Stomach (tissue), 9 donors: ENCODE data around the gene CHD3. TPM values are rescaled to one million over a fixed set of nuclear protein-coding genes. Genes with fewer than 3 reads are reported as not detected.

ENCODE experiments used
- DNase-seq, 2 donors: peaks; one replicate each; pipeline versions ENCODE4 v3.0.0 to v3.0.0-alpha.2; 2013 to 2019
- H3K27ac ChIP-seq, 5 donors: fragments of 200-600 bp in 4 of 5; sonication (generic) in 4 of 5; one replicate each; pipeline ENCODE4 v1.5.1; 2013 to 2019; ENCODE audit warnings: mild to moderate bottlenecking in 1 of 5, moderate library complexity in 1 of 5
- H3K27me3 ChIP-seq, 3 donors: fragments of 200-600 bp; sonication (generic); one replicate each; pipeline ENCODE4 v1.5.1; 2017 to 2019; ENCODE audit warnings: mixed run types in 1 of 3
- H3K36me3 ChIP-seq, 4 donors: fragments of 200-600 bp; sonication (generic); 1 replicate in 3 of 4; 2 replicates in 1 of 4; pipeline ENCODE4 v1.5.1; 2016 to 2019
- H3K4me1 ChIP-seq, 4 donors: fragments of 200-600 bp; sonication (generic); one replicate each; pipeline ENCODE4 v1.5.1; 2016 to 2019
- H3K4me3 ChIP-seq, 4 donors: fragments of 200-600 bp; sonication (generic) in 3 of 4; one replicate each; pipeline ENCODE4 v1.5.1; 2016 to 2019; ENCODE audit warnings: mild to moderate bottlenecking in 1 of 4
- H3K9me3 ChIP-seq, 4 donors: fragments of 200-600 bp; sonication (generic); one replicate each; pipeline ENCODE4 v1.5.1; 2016 to 2019
- CTCF ChIP-seq, 7 experiments: fragments of 450-650 bp in 4 of 7; fragments of 200-600 bp in 3 of 7; sonication (generic) in 3 of 7; IDR thresholded peaks; one replicate each; pipeline ENCODE4 v1.5.1; 2016 to 2019; ENCODE audit warnings: antibody characterized with exemption in 7 of 7, control low read depth in 2 of 7, mild to moderate bottlenecking in 1 of 7
- EP300 ChIP-seq: sonication (generic); formaldehyde crosslinking; IDR thresholded peaks from one replicate; pipeline ENCODE4 v1.6.1; 2017; ENCODE audit warnings: antibody characterized with exemption
- POLR2A ChIP-seq, 4 donors: fragments of 450-650 bp; IDR thresholded peaks; one replicate each; pipeline ENCODE4 v1.6.1; 2016; ENCODE audit warnings: antibody characterized with exemption in 4 of 4, control low read depth in 2 of 4, mild to moderate bottlenecking in 1 of 4, moderate library complexity in 1 of 4
- POLR2AphosphoS5 ChIP-seq, 3 donors: sonication (generic); formaldehyde crosslinking; IDR thresholded peaks; one replicate each; pipeline ENCODE4 v1.6.1; 2016; ENCODE audit warnings: antibody characterized with exemption in 3 of 3
- WGBS, 5 donors: extraction: QIAGEN DNeasy Blood & Tissue Kit in 3 of 5; methylation state at CpG; one replicate each; pipeline versions ENCODE4 v1.1.5 to v1.1.7; 2013 to 2018; 5-methylcytosine and 5-hydroxymethylcytosine counted together
- intact Hi-C: fragments of 100-400 bp; cut with DNase I; formaldehyde crosslinking; loops from one replicate; pipeline ENCODE4 v1.15.1; 2023; ENCODE audit warnings: low total_unique reads
- polyA plus RNA-seq, 3 donors: library from polyadenylated mRNA; stranded (reverse); fragments of 200-250 nt; gene quantifications; one replicate each; pipeline ENCODE4 v1.2.3, GENCODE V29; 2013
- total RNA-seq, 5 donors: library from RNA; depleted of rRNA; stranded (reverse); fragments of >200 nt; gene quantifications; one replicate each; pipeline versions ENCODE4 v1.1.0 to v1.2.3, GENCODE V29; 2014 to 2016
- donor health status: healthy with polysubstance abuse.
- donor health status: Bipolar disorder and iron deficiency.
- donor health status: healthy.

The CHD3 gene
- total and polyA plus RNA-seq, 8 donors, result 43.0 to 190 (median 64.9) TPM

DNA sequence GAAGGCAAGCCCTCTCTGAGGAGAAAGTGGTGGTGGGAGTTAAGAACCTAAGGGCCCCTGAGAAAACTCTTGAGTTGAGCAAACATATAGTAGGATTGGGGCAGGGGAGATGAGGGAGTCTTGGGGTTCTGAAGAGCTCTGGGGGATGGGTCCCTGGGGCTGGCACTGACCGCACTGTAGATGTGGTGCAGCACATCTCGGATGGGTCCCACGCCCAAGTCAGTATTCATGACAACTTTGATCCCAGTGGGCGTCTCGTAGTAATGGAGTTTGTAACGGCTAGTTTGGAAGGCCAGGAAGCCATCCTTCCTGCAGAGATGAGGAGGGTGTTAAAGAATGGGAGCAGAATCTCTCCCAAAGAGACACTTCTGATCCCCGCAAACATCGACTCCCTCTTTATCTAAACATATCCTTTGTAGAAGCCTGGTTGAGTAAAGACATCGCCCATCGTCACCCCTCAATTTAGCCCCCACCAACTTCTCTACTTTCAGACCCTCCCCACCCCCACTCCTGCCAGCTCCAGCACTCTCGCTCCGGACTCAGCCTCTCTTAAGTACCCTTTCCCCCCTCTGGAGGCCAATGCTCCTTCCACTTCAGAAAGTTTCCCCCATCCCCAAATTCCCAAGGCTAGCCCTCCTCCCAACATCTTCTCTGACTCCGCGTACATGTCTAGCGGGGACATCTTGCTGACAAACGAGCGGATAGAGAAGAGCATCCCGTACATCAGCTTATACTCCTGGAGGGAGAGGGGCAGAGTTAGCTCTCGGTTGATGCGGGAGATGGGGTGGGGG lies 42.4 kb downstream of the CHD3 start:
- intact Hi-C loops, result no loop called here
- peak in 1 of 2 donors; percentile 30 for DNase-seq
- Histone ChIP-seq H3K27me3 (peaks cover 0 to 5% (median 0%) of the 10 kb centered on the region in 3 donors), H3K27ac (peak overlapping the region in 4 of 5 donors; percentile 81 to 88 (median 87)), H3K9me3 (no peaks in the 10 kb centered on the region), H3K4me3 (peak overlapping the region; percentile 62 to 84 (median 72)), H3K36me3 (peaks cover 0 to 43% (median 17%) of the 10 kb centered on the region in 4 donors), H3K4me1 (peaks cover 11 to 50% (median 42%) of the 10 kb centered on the region in 4 donors)
- no peak for TF ChIP-seq CTCF (IDR thresholded peaks at IDR 0.05)
- TF ChIP-seq POLR2A (IDR thresholded peaks at IDR 0.05), result no peak
- TF ChIP-seq EP300, result no peak
- TF ChIP-seq POLR2AphosphoS5 (IDR thresholded peaks at IDR 0.05), result no peak
- 38 to 42% (median 40%) methylated on average over 20 of the region's 20 CpGs for WGBS, 5 donors

DNA sequence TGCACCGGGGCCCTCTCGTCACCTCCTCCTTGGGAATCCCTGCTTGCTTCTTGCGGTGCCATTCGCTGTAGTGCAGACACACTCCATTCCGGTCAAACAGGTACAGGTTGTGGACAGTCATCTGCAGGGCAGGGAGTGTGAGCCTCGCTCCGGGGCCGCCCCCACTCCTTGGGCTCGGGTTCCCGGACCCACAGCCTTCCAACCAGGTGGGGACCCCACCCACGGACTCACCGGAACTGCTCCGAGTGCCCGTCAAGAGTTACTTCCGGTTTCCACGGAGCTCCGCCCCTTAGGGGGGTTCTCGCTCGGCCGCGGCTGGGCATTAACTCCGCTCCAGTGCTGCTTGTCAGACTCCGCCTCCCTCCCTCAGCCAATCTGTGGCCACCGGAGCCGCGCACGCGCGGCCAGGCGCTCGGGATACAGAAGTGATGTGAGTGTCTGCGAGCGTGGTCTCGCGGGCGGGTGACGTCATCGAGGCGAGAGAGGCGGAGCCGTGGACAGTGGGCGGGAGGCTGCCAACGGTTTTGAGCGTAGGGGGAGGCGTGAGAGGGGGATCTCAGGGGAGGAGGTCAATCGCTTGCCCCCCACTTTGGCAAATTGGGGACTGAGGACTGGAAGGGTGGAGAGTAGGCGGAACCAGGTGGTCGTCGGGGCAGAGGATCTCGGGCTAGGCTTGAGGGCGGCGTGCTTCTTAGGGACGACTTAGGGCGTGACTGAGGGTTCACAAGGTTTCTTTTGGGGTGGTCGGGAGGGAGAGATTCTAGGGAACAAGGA lies 43.3 kb downstream of the CHD3 start, which contains the start of the genes CNTROB and TRAPPC1:
Gene CNTROB (plus strand): TSS at position 498 of the 774 bp plus-strand sequence. CDS start 874 bp downstream, outside the sequence.
Gene TRAPPC1 (minus strand): TSS at position 238 of the 774 bp plus-strand sequence. CDS start 117 bp downstream, at position 121.
- no peaks in the 10 kb centered on the region for H3K9me3 ChIP-seq
- intact Hi-C loops, result no loop called here
- peaks cover 0 to 5% (median 0%) of the 10 kb centered on the region in 3 donors for H3K27me3 ChIP-seq
- DNase-seq, result peak; percentile 100
- H3K36me3 ChIP-seq, result peaks cover 7 to 52% (median 25%) of the 10 kb centered on the region in 4 donors
- H3K4me1 ChIP-seq, result peaks cover 11 to 50% (median 42%) of the 10 kb centered on the region in 4 donors
- WGBS, 5 donors, result 0 to 1% (median 0%) methylated on average over 46 to 55 of the region's 55 CpGs
- H3K27ac ChIP-seq, result peak within 1 kb of the TSS; percentile 80 to 88 (median 86)
- peak within 1 kb of the TSS; percentile 62 to 84 (median 72) for H3K4me3 ChIP-seq
- TF ChIP-seq CTCF (IDR thresholded peaks at IDR 0.05) (peak in 1 of 7 experiments; percentile 16), POLR2A (IDR thresholded peaks at IDR 0.05) (peak in 1 of 4 donors; percentile 25), POLR2AphosphoS5 (IDR thresholded peaks at IDR 0.05) (peak; percentile 61 to 83 (median 73)), EP300 (no peak)

DNA sequence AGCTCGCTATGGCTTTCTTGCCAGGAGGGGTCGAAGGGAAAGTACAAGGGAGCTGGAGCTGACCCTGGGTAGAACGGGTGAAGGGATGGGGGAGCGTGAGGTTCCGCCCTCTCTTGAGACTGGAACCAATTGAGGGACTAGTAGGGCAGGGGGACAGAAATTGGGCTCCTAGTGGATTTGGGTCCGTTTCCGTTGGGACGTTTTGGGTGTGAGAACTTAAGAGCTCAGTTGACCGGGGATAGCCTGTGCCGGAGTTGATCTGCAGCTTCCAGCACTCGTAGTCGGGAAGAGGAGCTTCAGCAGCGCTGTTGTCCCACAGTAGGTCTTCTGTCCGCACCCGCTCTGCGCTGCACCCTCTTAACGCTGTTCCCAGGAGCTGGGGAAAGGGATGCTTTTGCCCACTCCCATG lies 43.9 kb downstream of the CHD3 start:
- Histone ChIP-seq H3K4me3 (peak overlapping the region; percentile 62 to 84 (median 72)), H3K36me3 (peaks cover 7 to 58% (median 31%) of the 10 kb centered on the region in 4 donors), H3K27me3 (peaks cover 0 to 5% (median 0%) of the 10 kb centered on the region in 3 donors), H3K27ac (peak overlapping the region; percentile 39 to 88 (median 86)), H3K9me3 (no peaks in the 10 kb centered on the region), H3K4me1 (peaks cover 11 to 50% (median 42%) of the 10 kb centered on the region in 4 donors)
- TF ChIP-seq CTCF (IDR thresholded peaks at IDR 0.05), result no peak
- no peak for TF ChIP-seq EP300
- no peak for TF ChIP-seq POLR2AphosphoS5 (IDR thresholded peaks at IDR 0.05)
- no peak for TF ChIP-seq POLR2A (IDR thresholded peaks at IDR 0.05)
- DNase-seq, result peak in 1 of 2 donors; percentile 77
- WGBS, 5 donors, result 0 to 1% (median 0%) methylated on average over 17 of the region's 17 CpGs
- intact Hi-C loops, result no loop called here

DNA sequence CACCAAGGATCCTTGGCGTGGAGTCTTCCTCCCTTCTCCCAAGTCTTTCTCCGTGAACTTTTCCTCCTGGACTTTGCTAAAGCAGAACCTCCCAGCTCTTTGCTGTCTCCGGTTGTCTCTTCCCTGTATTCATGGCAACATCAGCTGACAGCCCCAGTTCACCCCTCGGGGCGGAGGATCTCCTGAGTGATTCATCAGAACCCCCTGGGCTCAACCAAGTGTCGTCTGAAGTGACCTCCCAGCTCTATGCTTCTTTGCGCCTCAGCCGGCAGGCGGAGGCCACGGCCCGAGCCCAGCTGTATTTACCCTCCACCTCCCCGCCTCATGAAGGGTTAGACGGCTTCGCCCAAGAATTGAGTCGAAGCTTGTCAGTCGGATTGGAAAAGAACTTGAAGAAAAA lies 44.4 kb downstream of the CHD3 start:
- peaks cover 7 to 61% (median 35%) of the 10 kb centered on the region in 4 donors for H3K36me3 ChIP-seq
- 4 to 7% (median 5%) methylated on average over 16 of the region's 16 CpGs for WGBS, 5 donors
- TF ChIP-seq CTCF (IDR thresholded peaks at IDR 0.05) (no peak), POLR2AphosphoS5 (IDR thresholded peaks at IDR 0.05) (no peak)
- peak; percentile 45 to 75 for DNase-seq
- H3K27me3 ChIP-seq, result peaks cover 0 to 5% (median 0%) of the 10 kb centered on the region in 3 donors
- peak overlapping the region; percentile 62 to 84 (median 72) for H3K4me3 ChIP-seq
- H3K4me1 ChIP-seq, result peaks cover 11 to 50% (median 42%) of the 10 kb centered on the region in 4 donors
- no peaks in the 10 kb centered on the region for H3K9me3 ChIP-seq
- intact Hi-C loops, result no loop called here
- H3K27ac ChIP-seq, result peak overlapping the region in 4 of 5 donors; percentile 81 to 88 (median 87)
